H1 (cell line): ENCODE data around the gene B3GALT5. TPM values are rescaled to one million over a fixed set of nuclear protein-coding genes. Genes with fewer than 3 reads are reported as not detected.

Experiments
- CTCF ChIA-PET: fragments of 300-600 bp; sonication (Branson Sonifier 250); formaldehyde crosslinking; loops from one replicate; lab custom pipeline; 2021; ENCODE audit not compliant: partially characterized antibody; lab: Charles Lee
- POLR2A ChIA-PET: fragments of 300-600 bp; sonication (Branson Sonifier 250); formaldehyde crosslinking; loops from one replicate; lab custom pipeline; 2021; ENCODE audit warnings: inconsistent platforms; ENCODE audit not compliant: partially characterized antibody; lab: Charles Lee
- DNase-seq, 2 experiments: peaks; one replicate each; pipeline versions ENCODE4 v3.0.0 to v3.0.0-alpha.2; 2010 to 2022; ENCODE audit warnings: low spot score in 2 of 2, low read depth in 1 of 2, mixed read lengths in 1 of 2
- FAIRE-seq: peaks from 2 replicates; lab custom pipeline; 2011; peaks lifted over from hg19 to GRCh38; lab: Jason Lieb, UNC
- H2AFZ ChIP-seq: 2 replicates; pipeline ENCODE4 v1.8.1; 2012; ENCODE audit warnings: low read length, inconsistent platforms
- H2AK5ac ChIP-seq: 2 replicates; pipeline ENCODE4 v1.6.1; 2013; ENCODE audit warnings: low read depth, low read length
- H2BK120ac ChIP-seq: replicated peaks from 2 replicates; pipeline ENCODE3; 2013; ENCODE audit warnings: low read depth, low read length, inconsistent platforms
- H2BK12ac ChIP-seq: 2 replicates; pipeline ENCODE4 v1.6.1; 2013; ENCODE audit warnings: low read depth, low read length
- H2BK15ac ChIP-seq: 2 replicates; pipeline ENCODE4 v1.6.1; 2013; ENCODE audit warnings: low read length
- H2BK20ac ChIP-seq: 2 replicates; pipeline ENCODE4 v1.6.1; 2013; ENCODE audit warnings: low read length
- H2BK5ac ChIP-seq: 2 replicates; pipeline ENCODE4 v1.6.1; 2013; ENCODE audit warnings: low read depth, low read length
- H3K14ac ChIP-seq: 2 replicates; pipeline ENCODE4 v1.6.1; 2013; ENCODE audit warnings: inconsistent platforms; ENCODE audit not compliant: insufficient read length
- H3K18ac ChIP-seq: 2 replicates; pipeline ENCODE4 v1.6.1; 2013; ENCODE audit warnings: low read length; ENCODE audit errors: extremely low read depth
- H3K23ac ChIP-seq: 2 replicates; pipeline ENCODE4 v1.6.1; 2013; ENCODE audit warnings: inconsistent platforms; ENCODE audit not compliant: insufficient read length
- H3K23me2 ChIP-seq: 2 replicates; pipeline ENCODE4 v1.6.1; 2013; ENCODE audit warnings: low read depth, low read length
- H3K27ac ChIP-seq: 2 replicates; pipeline ENCODE4 v1.6.1; 2011; ENCODE audit warnings: low read depth, low read length, inconsistent platforms
- H3K27me3 ChIP-seq, 4 experiments: replicated peaks in 1 of 4; 1 replicate in 1 of 4; 2 replicates in 3 of 4; pipeline versions ENCODE4 v1.6.1 to v1.8.1; 2011 to 2013; ENCODE audit warnings: low read length in 3 of 4, mild to moderate bottlenecking in 3 of 4, inconsistent platforms in 2 of 4, mixed read lengths in 2 of 4, moderate library complexity in 1 of 4; ENCODE audit not compliant: control insufficient read depth in 3 of 4, insufficient read depth in 3 of 4; ENCODE audit errors: extremely low read depth in 1 of 4
- H3K36me3 ChIP-seq, 4 experiments: 2 replicates each; pipeline versions ENCODE4 v1.6.1 to v1.8.1; 2011 to 2013; ENCODE audit warnings: mild to moderate bottlenecking in 4 of 4, low read length in 3 of 4, moderate library complexity in 2 of 4, control low read depth in 1 of 4, inconsistent platforms in 1 of 4; ENCODE audit not compliant: insufficient read depth in 4 of 4, control insufficient read depth in 2 of 4
- H3K4ac ChIP-seq: replicated peaks from 2 replicates; pipeline ENCODE3; 2013; ENCODE audit warnings: low read length, low read depth, mixed read lengths, inconsistent platforms; ENCODE audit not compliant: insufficient read length
- H3K4me1 ChIP-seq, 4 experiments: replicated peaks in 1 of 4; 1 replicate in 1 of 4; 2 replicates in 3 of 4; pipeline versions ENCODE4 v1.6.1 to v1.8.1; 2011 to 2013; ENCODE audit warnings: low read length in 3 of 4, inconsistent platforms in 2 of 4, mixed read lengths in 1 of 4; ENCODE audit not compliant: insufficient read depth in 4 of 4, control insufficient read depth in 3 of 4
- H3K4me2 ChIP-seq, 2 experiments: 2 replicates each; pipeline versions ENCODE4 v1.6.1 to v1.8.1; 2011 to 2013; ENCODE audit warnings: low read depth in 2 of 2, low read length in 2 of 2, control low read depth in 1 of 2, inconsistent platforms in 1 of 2, mild to moderate bottlenecking in 1 of 2; ENCODE audit not compliant: insufficient read depth in 1 of 2
- H3K4me3 ChIP-seq, 4 experiments: fragments of 200-600, 300-600 bp in 1 of 4; sonication (generic), shearing (Covaris generic), sonication (Bioruptor Twin) in 1 of 4; 2 replicates each; pipeline versions ENCODE4 v1.5.1 to v1.8.1; 2011 to 2016; ENCODE audit warnings: low read length in 4 of 4, low read depth in 3 of 4, control low read depth in 2 of 4, inconsistent platforms in 2 of 4, mild to moderate bottlenecking in 2 of 4, mixed read lengths in 1 of 4, moderate library complexity in 1 of 4; ENCODE audit not compliant: insufficient read depth in 2 of 4; ENCODE audit errors: extremely low read depth in 1 of 4
- H3K56ac ChIP-seq: replicated peaks from 2 replicates; pipeline ENCODE3; 2013; ENCODE audit warnings: low read depth, mild to moderate bottlenecking, mixed read lengths, low read length, inconsistent platforms; ENCODE audit not compliant: insufficient read length
- H3K79me1 ChIP-seq: 2 replicates; pipeline ENCODE4 v1.6.1; 2013; ENCODE audit warnings: low read depth, low read length, control low read depth
- H3K79me2 ChIP-seq, 2 experiments: 2 replicates each; pipeline versions ENCODE4 v1.6.1 to v1.8.1; 2012 to 2013; ENCODE audit warnings: low read length in 2 of 2, mild to moderate bottlenecking in 2 of 2, inconsistent platforms in 1 of 2; ENCODE audit not compliant: insufficient read depth in 2 of 2, control insufficient read depth in 1 of 2
- H3K9ac ChIP-seq, 4 experiments: replicated peaks in 1 of 4; 1 replicate in 1 of 4; 2 replicates in 3 of 4; pipeline versions ENCODE4 v1.6.1 to v1.8.1; 2011 to 2013; ENCODE audit warnings: low read depth in 3 of 4, low read length in 3 of 4, control low read depth in 2 of 4, mild to moderate bottlenecking in 2 of 4, moderate library complexity in 2 of 4, inconsistent platforms in 1 of 4; ENCODE audit errors: extremely low read depth in 1 of 4
- H3K9me3 ChIP-seq, 2 experiments: 2 replicates each; pipeline versions ENCODE4 v1.6.1 to v1.8.1; 2012 to 2013; ENCODE audit warnings: mild to moderate bottlenecking in 2 of 2, moderate library complexity in 2 of 2, control low read depth in 1 of 2, inconsistent platforms in 1 of 2, low read depth in 1 of 2, low read length in 1 of 2, mixed read lengths in 1 of 2; ENCODE audit not compliant: insufficient read depth in 2 of 2
- H4K20me1 ChIP-seq, 2 experiments: replicated peaks in 1 of 2; 2 replicates each; pipeline versions ENCODE3 to v1.8.1; 2011 to 2013; ENCODE audit warnings: inconsistent platforms in 2 of 2, low read length in 2 of 2, mild to moderate bottlenecking in 1 of 2; ENCODE audit not compliant: insufficient read depth in 2 of 2, control insufficient read depth in 1 of 2
- H4K5ac ChIP-seq: 2 replicates; pipeline ENCODE4 v1.6.1; 2013; ENCODE audit warnings: low read length, low read depth, mixed read lengths, inconsistent platforms; ENCODE audit not compliant: insufficient read length
- H4K8ac ChIP-seq: 2 replicates; pipeline ENCODE4 v1.8.0; 2013; ENCODE audit warnings: mild to moderate bottlenecking, moderate library complexity, low read length, inconsistent platforms; ENCODE audit not compliant: insufficient read depth; ENCODE audit errors: extremely low read depth
- H4K91ac ChIP-seq: replicated peaks from 2 replicates; pipeline ENCODE3; 2013; ENCODE audit warnings: low read length, mixed read lengths, inconsistent platforms; ENCODE audit not compliant: insufficient read length
- ASH2L ChIP-seq: fragments of 200-600, 300-600 bp; sonication (generic); IDR thresholded peaks from one replicate; pipeline ENCODE4 v1.7.1; 2017; ENCODE audit warnings: low read length
- CBX8 ChIP-seq: fragments of 300-800, 300-1000 bp; sonication (generic); IDR thresholded peaks from 2 replicates; pipeline ENCODE4 v1.7.1; 2016; ENCODE audit warnings: low read depth, low read length, borderline replicate concordance
- CHD1 ChIP-seq: IDR thresholded peaks from 2 replicates; pipeline ENCODE4 v1.6.1; 2012; ENCODE audit warnings: low read depth, low read length, improper control_type of control experiment
- GABPA ChIP-seq: IDR thresholded peaks from 2 replicates; pipeline ENCODE4 v1.6.1; 2011; ENCODE audit warnings: mild to moderate bottlenecking, low read length, moderate library complexity, borderline replicate concordance; ENCODE audit not compliant: insufficient read depth
- GTF2F1 ChIP-seq: IDR thresholded peaks from 2 replicates; pipeline ENCODE4 v1.6.1; 2012; ENCODE audit warnings: low read depth, low read length, improper control_type of control experiment, borderline replicate concordance
- POU5F1 ChIP-seq: IDR thresholded peaks from 2 replicates; pipeline ENCODE4 v1.6.1; 2011; ENCODE audit warnings: low read depth, mild to moderate bottlenecking, low read length, moderate library complexity
- RNF2 ChIP-seq: fragments of 200-900, 300-1000 bp; sonication (generic); IDR thresholded peaks from 2 replicates; pipeline ENCODE4 v1.7.1; 2016; ENCODE audit warnings: borderline replicate concordance, low read depth, mild to moderate bottlenecking, antibody characterized with exemption, low read length; ENCODE audit not compliant: poor library complexity, severe bottlenecking; ENCODE audit errors: missing control alignments
- SP4 ChIP-seq: IDR thresholded peaks from 2 replicates; pipeline ENCODE4 v1.6.1; 2012; ENCODE audit warnings: low read length, inconsistent platforms
- YY1 ChIP-seq: IDR thresholded peaks from 2 replicates; pipeline ENCODE4 v1.6.1; 2011; ENCODE audit warnings: low read depth, mild to moderate bottlenecking, low read length
- WGBS, 2 experiments: shearing (Covaris generic) in 1 of 2; methylation state at CpG; one replicate each; pipeline versions ENCODE4 v1.1.6 to v1.1.7; 2013 to 2015; ENCODE audit warnings: low lambda C conversion rate in 2 of 2, mixed read lengths in 2 of 2, inconsistent platforms in 1 of 2, low coverage in 1 of 2, missing lambda C conversion rate in 1 of 2; ENCODE audit not compliant: insufficient replicate concordance in 2 of 2, insufficient coverage in 1 of 2, insufficient read length in 1 of 2; ENCODE audit errors: extremely low coverage in 1 of 2, missing lambda C conversion rate in 1 of 2; 5-methylcytosine and 5-hydroxymethylcytosine counted together
- polyA plus RNA-seq, 7 experiments: library from polyadenylated mRNA; depleted of rRNA in 3 of 7; stranded (reverse) in 5 of 7; unstranded in 2 of 7; fragments of >200 nt in 5 of 7; fragments of 200-250 nt in 2 of 7; gene quantifications; 1 replicate in 5 of 7; 2 replicates in 1 of 7; 4 replicates in 1 of 7; pipeline versions ENCODE4 v1.2.1 to v1.2.3, GENCODE V29; 2011 to 2013; ENCODE audit warnings: missing spikeins in 2 of 7, mixed read lengths in 2 of 7
- total RNA-seq: library from RNA; stranded (reverse); fragmentation: NEBNext Ultra II Directional; extraction: Animal tissue kit (Norgen Biotek cat#: 25700); gene quantifications from 2 replicates; pipeline ENCODE4 v1.2.1, GENCODE V29; 2021
- TF ChIP-seq, protein P1 (sequence below): IDR thresholded peaks from 2 replicates; pipeline ENCODE4 v1.6.1; 2011; ENCODE audit warnings: low read depth, mild to moderate bottlenecking, low read length; ENCODE audit not compliant: insufficient read depth

Gene B3GALT5
- total and polyA plus RNA-seq, 2 of the 8 experiments (the other 6 are each of a cell fraction or from before 2014, with no cell fraction given), result 11.9 to 25.1 TPM

DNA sequence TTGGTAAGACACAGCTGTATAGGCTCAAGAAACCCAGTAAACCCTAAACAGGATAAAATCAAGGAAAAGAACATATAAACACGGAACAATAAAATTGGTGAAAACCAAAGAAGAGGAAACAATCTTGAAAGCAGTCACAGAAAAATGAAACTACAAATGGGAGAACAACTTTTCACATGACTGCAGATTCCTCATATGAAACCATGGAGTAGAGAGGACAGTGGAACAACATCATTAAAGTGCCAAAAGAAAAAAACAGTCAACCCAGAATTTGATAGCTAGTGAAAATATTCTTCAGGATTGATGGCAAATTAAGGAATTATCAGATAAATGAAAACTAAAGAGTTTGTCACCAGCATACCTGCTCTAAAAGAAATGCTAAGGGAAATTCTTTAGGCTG is 23.9 kb upstream of the B3GALT5 start:
- Histone ChIP-seq H2BK15ac (no peak overlapping the region), H4K20me1 (no peaks in the 10 kb centered on the region), H3K79me1 (no peaks in the 10 kb centered on the region), H3K4me1 (0 out of 7 replicates have a peak, but pooled peaks cover 0 to 3% (median 0%) of the 10 kb centered on the region in 4 experiments), H4K5ac (no peak overlapping the region), H3K27ac (no peak overlapping the region), H3K4ac (no peak overlapping the region), H3K23me2 (no peaks in the 10 kb centered on the region), H2AFZ (no peak overlapping the region), H4K8ac (no peak overlapping the region), H3K56ac (no peak overlapping the region), H3K18ac (no peak overlapping the region), H3K23ac (no peak overlapping the region), H2BK5ac (no peak overlapping the region), H3K14ac (no peak overlapping the region), H2AK5ac (no peak overlapping the region), H3K36me3 (no peaks in the 10 kb centered on the region; a peak in 1 of 8 replicates), H4K91ac (no peak overlapping the region), H3K27me3 (no peaks in the 10 kb centered on the region), H2BK12ac (no peak overlapping the region), H3K4me3 (no peak overlapping the region), H3K9ac (no peak overlapping the region), H2BK120ac (no peak overlapping the region), H3K9me3 (peaks cover 0 to 15% of the 10 kb centered on the region in 2 experiments; a peak in 3 of 4 replicates), H3K4me2 (no peak overlapping the region), H3K79me2 (no peaks in the 10 kb centered on the region), H2BK20ac (no peak overlapping the region)
- ChIA-PET POLR2A (interaction anchor here (0.9 kb wide), 1 partner anchor 22 kb away, joined by 4 read pairs; no protein-coding TSS in a partner anchor), CTCF (interaction anchor here (1.1 kb wide), 1 partner anchor 30 kb away, joined by 3 read pairs; no protein-coding TSS in a partner anchor)
- DNase-seq (no peak), FAIRE-seq (peak; percentile 13)
- WGBS, 2 experiments, result 85% methylated on average over 1 of the region's 1 CpG; no CpG with 5 or more reads in 1 of the 2 experiments
- TF ChIP-seq SP4 (no peak), GABPA (no peak), CBX8 (no peak), CHD1 (no peak), RNF2 (no peak), ASH2L (no peak), YY1 (no peak), GTF2F1 (no peak), POU5F1 (no peak)
- TF ChIP-seq, protein P1, sequence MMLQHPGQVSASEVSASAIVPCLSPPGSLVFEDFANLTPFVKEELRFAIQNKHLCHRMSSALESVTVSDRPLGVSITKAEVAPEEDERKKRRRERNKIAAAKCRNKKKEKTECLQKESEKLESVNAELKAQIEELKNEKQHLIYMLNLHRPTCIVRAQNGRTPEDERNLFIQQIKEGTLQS, result no peak
